GM18519 (cell line): ENCODE measurements around the gene KRTAP2-2.
"Not testable (repeated sequence)": the region's sequence is repeated elsewhere in the genome, so short reads cannot be mapped to it uniquely, and the experiment has no call there.

ENCODE experiments used
- ATAC-seq: cut with Tn5 transposase; IDR thresholded peaks from one replicate; pipeline ENCODE4 v1.9.1; 2021; ENCODE audit warnings: mild to moderate bottlenecking, moderate library complexity; ENCODE audit not compliant: unreplicated experiment, low FRiP score

The KRTAP2-2 gene

DNA sequence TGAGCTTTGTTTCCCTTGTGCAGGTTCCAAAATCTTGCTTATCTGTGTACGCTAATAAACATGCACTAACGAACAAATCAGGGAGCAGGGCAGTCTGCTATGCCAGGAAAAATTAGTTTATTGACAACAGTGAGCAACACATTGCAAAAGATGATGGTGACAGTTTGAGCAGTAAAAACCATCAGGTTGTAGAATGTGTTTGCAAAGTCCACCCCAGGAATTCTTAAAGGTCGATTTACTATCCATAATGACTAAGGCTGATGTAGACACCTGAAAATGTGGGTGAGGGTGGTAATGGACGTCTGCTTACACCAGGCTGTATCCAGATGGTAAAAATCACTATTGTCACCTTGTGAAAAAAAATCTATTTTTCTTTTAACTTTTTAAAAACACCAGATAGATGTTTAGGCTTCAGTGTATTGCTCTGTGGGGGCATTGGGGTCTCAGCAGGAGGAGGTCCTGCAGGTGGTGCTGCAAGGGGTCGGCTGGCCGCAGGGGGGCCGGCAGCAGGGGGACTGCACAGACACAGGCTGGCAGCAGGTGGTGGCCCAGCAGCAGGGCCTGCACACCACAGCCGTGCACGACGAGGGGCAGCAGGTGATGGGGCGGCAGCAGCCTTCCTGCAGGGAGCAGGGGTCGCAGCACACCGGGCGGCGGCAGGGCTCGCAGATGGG, 10.1 kb upstream of the KRTAP2-2 start:
- ATAC-seq: not testable (repeated sequence)

DNA sequence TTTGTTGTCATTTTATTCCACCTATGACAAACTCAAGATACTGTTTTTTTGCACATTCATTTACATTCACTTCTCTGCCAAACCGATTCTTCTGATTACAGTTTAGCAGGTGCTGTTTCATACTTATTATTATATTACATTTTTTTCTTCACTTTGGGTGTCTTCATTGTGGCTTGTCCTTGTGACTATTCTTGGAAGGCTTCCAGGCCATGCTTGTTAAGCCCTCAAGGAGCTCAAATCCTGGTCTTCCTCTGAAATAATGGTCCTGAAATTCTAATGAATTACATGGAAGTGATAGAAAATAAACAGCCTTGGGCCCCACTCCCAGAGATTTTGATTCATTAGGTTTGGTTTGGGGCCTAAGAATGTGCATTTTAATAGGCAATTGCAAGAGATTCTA, 9.3 kb upstream of the KRTAP2-2 start:
- ATAC-seq: no peak

DNA sequence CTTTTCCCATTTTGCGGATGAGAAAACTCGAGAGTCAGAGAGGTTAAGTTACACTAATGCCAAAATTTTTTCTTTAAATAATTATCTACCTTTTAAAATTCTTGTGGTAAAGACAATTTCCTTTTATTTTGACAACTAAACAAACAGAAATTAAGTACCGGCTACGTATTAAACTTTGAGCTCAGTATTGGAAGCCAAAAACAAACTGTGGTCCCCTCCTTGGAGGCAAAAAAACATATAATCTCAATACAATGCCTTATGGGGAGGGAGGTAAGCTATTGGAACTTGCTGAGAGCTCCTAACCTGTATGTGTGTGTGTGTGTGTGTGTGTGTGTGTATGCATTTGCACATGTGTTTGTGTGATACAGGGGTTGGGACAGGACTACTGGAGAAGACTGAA, 8.4 kb upstream of the KRTAP2-2 start:
- no peak for ATAC-seq

DNA sequence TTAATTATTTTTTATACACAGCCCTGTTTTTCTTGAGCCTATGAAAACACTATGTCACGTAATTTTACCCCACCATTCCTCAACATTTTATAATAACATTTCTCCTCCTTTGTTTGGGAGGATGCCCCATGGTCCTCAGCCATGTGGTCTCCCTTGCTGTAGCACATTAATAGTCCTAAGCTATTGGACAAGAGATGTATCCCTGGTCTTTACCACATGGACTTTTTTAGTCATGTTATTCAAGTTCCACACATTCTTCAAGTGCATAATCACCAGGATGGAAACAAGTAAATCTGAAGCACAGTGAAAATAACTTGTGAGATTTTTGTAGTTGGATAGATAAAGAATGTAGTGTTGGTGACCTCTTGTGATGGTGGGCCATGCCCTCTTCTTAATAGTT, 6.9 kb upstream of the KRTAP2-2 start:
- no peak for ATAC-seq

DNA sequence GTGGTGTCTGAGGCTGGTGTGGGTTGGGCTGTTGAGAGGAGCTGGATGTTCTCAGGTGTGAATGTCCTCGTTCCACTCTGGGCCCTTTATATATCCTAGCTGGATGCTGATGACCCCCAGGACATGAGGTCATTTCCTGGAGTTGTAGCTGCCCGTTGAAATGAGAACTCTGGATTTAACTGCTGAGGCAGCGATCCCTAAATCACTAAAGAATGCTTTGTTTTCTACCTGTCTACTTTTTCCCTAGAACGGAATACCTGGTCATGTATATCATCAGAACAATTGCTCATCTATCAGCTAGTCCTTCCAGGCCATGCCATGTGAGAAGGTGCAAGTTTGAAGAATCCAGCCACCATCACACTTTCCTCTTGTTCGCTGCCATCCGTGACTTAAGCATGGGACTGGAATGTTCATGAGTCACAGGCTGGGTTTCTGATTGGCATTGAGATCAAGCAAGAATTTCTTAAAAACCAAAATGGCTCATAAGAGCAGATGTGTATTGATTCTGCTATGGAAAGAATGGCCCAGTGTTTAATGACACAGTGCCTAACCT, 5.1 kb upstream of the KRTAP2-2 start, which contains the start of gene KRTAP2-3:
Gene KRTAP2-3, minus strand, starts transcription at position 63 of the 553 bp plus-strand sequence. CDS start 64 bp downstream, outside the sequence.
- ATAC-seq: no peak

DNA sequence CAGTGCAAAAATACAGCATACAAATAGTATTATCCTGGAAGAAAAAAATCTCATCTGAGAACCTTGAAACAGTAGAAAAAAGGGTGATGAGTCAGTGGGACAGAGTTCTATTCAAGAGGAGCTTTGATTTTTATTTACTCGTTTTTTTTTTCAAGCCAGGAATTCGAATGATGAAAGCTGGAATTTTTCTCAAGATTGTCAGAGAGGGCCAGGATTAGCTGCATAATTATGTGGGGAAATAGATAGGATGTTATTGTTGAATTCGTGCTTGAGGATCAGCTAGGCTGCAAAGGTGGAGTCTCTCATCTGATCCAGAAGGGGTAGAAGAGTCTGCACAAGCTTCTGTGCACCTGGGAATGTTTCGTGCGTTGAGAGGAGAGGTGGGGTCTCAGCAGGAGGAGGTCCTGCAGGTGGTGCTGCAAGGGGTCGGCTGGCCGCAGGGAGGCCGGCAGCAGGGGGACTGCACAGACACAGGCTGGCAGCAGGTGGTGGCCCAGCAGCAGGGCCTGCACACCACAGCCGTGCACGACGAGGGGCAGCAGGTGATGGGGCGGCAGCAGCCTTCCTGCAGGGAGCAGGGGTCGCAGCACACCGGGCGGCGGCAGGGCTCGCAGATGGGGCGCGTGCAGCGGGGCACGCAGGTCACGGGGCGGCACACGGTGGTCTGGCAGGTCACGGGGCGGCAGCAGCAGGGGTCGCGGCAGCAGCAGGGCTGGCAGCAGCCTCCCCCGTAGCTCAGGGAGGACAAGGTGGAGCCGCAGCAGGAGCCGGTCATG, 4.4 kb upstream of the KRTAP2-2 start:
- not testable (repeated sequence) for ATAC-seq

DNA sequence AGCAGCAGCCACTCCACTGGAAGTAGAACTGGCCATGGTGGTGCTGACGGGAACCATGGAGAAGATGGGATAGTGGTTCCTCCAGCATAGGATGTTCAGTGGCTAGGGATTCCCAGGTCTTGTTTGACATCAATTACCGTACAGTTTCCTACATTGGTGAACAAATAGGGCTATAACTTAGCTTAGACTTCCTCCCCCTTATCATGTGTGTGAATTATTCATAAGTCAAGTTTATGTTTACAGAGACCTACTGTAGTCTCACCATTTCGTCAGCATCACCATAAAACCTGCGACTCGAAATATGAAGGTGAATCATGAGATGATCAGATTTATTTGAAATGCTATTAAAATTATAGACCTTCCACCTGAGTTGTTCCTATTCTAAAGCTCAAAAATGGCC, 3.7 kb upstream of the KRTAP2-2 start:
- ATAC-seq: no peak

DNA sequence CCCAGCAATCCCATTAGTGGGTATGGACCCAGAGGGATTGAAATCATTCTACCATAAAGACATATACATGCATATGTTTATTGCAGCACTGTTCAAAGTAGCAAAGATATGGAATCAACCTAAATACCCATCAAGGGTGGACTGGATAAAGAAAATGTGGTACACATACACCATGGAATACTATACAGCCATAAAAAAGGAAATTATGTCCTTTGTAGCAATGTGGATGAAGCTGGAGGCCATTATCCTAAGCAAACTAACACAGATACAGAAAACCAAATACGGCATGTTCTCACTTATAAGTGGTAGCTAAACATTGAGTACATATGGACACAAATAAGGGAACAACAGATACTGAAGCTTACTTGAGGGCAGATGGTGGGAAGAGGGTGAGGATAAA, 2.5 kb upstream of the KRTAP2-2 start:
- no peak for ATAC-seq

DNA sequence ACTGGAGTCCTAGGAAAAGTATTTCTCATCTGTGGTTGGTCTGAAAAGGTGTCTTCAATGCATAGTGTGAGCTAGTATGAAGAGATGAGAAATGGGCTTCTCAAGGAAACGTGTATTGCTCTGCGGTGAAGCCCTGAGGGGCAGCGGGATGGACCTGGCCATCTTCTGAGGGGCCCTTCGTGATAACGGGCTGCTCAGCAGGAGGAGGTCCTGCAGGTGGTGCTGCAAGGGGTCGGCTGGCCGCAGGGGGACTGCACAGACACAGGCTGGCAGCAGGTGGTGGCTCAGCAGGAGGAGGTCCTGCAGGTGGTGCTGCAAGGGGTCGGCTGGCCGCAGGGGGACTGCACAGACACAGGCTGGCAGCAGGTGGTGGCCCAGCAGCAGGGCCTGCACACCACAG, 474 bp downstream of the KRTAP2-2 start:
- ATAC-seq: not testable (repeated sequence)

DNA sequence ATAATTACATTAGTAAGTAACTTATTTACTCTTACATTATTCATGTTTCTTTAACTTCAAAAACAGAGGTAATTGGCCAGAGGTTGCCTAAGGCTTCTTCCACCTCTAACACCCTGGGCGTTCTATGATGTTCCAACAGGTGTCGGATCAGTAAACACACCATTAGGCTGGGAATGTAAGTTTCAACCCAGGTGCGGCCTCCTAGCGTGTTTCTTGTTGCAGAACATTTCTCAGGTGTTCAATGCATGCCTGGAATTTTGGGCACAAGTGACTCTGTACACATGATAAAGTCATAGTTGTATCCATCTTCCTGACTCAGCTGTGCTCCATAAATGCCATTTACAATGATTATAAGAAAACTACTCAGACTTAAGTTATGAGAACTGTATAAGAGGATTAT, 1.0 kb downstream of the KRTAP2-2 start:
- no peak for ATAC-seq

DNA sequence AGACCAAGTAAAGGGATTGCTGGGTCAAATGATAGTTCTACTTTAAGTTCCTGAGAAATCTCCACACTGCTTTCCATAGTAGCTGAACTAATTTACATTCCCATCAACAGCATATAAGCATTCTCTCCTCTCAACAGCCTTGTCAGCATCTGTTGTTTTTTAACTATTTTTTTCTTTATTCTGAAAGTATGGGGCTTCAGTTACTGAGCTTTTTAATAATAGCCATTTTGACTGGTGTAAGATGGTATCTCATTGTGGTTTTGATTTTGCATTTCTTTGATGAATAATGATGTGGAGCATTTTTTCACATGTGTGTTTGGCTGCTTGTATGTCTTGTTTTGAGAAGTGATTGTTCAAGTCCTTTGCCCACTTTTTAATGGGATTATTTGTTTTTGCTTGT, 2.5 kb downstream of the KRTAP2-2 start:
- no peak for ATAC-seq

DNA sequence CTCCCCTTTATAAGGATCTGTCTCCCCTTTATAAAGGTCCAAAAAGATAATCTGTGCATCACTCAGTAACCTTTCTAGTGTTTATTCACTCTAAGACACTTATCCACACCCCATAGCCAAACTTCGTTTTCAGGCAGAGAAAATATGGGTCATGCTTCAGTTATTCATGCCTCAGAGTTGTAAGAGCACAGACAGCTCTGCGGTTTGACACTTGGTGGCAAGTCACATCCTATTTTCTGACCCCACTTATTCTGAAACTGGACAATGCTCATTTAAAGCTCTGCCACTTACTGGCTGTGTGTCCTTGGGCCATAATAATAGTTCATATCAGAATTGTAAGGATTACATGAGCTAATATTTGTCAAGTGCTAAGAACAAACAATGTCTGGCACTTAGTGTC, 5.9 kb downstream of the KRTAP2-2 start:
- no peak for ATAC-seq

DNA sequence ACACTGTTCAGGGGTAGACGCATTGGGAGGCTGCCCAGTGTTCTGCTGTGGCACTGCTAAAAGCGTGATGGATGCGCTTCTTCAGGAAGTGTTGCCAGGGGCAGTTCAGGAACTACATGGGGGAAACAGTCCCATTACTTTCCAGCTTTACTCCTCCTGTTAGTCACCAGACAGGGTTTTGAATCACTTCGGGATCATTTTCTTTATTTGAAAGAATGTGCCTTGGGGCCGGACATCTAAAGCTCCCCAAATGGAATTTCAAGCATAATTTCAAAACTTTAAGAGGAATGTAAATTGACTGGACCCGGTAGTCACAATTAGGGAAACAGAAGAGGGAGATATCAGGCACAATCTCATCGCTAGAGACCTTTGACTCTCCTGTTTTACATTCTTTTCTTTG, 6.6 kb downstream of the KRTAP2-2 start:
- no peak for ATAC-seq

DNA sequence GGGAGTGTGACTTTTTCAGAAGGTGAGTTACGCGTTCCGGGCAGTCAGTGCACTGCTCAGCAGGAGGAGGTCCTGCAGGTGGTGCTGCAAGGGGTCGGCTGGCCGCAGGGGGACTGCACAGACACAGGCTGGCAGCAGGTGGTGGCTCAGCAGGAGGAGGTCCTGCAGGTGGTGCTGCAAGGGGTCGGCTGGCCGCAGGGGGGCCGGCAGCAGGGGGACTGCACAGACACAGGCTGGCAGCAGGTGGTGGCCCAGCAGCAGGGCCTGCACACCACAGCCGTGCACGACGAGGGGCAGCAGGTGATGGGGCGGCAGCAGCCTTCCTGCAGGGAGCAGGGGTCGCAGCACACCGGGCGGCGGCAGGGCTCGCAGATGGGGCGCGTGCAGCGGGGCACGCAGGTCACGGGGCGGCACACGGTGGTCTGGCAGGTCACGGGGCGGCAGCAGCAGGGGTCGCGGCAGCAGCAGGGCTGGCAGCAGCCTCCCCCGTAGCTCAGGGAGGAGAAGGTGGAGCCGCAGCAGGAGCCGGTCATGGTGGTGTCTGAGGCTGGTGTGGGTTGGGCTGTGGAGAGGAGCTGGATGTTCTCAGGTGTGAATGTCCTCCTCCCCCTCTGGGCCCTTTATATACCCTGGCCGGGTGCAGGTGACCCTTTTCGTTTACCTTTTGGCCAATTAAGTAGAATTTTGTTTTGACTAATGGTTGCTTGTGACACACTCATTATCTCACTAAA, 8.1 kb downstream of the KRTAP2-2 start, which contains the start of gene KRTAP2-1:
Gene KRTAP2-1, minus strand, starts transcription at position 582 of the 731 bp plus-strand sequence. Its CDS starts 49 bp downstream, at position 533.
- ATAC-seq: not testable (repeated sequence)

DNA sequence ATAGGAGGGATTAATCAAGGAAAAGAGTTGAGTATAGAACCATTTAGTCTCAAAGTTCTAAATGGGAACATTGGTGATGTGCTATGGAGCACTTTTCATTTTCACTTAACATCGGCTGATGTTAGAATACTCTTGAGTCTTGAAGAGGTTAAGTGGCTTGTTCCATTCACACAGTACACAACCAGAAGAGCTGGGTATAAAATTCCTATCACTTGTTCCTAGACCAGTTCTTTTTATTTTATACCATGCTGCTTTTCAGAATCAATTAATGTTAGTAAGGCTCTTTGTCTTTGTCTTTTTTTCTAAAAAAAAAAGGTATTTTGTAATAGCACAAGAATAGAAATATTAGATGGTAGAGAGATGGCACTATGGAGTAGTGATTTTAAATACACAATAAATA, 12.1 kb downstream of the KRTAP2-2 start:
- no peak for ATAC-seq

DNA sequence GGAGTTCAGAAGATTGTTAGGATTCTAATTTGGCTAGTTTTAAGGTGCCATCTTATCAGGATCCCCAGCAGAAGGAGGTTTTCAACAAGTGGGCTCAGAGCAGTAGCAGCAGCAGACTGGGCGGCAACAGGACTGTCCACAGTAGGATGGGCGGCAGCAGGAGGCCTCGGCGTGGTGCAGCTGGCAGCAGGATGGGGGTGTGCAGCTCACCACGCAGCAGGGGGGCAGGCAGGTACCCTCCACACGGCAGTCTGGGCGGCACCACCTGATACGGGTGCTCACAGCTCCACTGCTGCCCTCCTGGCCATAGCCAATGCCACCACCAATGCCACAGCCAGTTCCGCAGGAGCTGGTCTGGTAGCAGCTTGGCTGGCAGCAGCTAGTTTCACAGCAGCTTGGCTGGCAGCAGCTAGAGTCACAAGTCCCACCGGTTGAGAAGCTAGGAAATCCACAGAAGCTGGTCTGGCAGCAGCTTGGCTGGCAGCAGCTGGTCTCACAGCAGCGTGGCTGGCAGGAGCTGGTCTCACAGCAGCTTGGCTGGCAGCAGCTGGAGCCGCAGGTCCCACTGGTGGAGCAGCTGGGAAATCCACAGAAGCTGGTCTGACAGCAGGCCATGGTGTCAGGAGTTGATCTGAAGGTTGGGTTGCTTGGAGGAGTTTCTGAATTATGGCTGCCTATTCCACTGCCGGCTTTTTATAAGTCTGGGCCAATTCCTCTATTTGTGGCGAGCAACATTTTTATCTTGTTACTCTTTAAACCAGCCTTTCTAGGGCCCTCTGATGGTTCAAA, 14.1 kb downstream of the KRTAP2-2 start, which contains the start of gene KRTAP1-1:
Gene KRTAP1-1, minus strand, starts transcription at position 668 of the 789 bp plus-strand sequence. Its CDS starts 53 bp downstream, at position 615.
- ATAC-seq: not testable (repeated sequence)

DNA sequence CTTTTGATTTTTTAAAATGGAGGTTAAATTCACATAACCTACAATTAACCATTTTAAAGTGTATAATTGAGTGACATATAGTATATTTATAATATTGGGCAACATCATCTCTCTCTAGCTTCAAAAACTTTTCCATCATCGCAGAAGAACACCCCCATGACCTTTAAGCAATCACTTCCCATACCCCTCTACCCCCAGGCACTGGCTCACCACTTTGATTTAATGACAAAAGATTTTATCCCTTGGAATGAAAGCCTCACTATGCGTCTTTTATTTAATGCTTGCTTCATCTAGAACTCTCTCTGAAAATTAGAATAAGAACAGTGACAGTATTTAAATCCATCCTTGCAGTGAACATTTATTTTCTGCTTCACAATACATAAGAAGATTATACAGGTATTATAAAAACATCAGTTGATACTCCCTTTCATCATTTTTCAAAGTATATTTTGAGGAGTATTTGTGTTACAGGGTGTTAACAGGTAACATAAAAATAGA, 17.1 kb downstream of the KRTAP2-2 start:
- ATAC-seq: no peak

DNA sequence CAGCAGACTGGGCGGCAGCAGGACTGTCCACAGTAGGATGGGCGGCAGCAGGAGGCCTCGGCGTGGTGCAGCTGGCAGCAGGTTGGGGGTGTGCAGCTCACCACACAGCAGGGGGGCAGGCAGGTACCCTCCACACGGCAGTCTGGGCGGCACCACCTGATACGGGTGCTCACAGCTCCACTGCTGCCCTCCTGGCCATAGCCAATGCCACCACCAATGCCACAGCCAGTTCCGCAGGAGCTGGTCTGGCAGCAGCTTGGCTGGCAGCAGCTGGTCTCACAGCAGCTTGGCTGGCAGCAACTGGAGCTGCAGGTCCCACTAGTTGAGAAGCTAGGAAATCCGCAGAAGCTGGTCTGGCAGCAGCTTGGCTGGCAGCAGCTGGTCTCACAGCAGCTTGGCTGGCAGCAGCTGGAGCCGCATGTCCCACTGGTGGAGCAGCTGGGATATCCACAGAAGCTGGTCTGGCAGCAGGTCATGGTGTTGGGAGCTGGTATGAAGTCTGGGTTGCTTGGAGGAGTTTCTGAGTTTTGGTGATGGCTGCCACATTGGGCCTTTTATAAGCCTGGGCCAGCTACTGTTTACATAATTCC, 20.6 kb downstream of the KRTAP2-2 start, which contains the start of gene KRTAP1-3:
Gene KRTAP1-3, minus strand, starts transcription at position 529 of the 590 bp plus-strand sequence. Its CDS starts 53 bp downstream, at position 476.
- not testable (repeated sequence) for ATAC-seq

DNA sequence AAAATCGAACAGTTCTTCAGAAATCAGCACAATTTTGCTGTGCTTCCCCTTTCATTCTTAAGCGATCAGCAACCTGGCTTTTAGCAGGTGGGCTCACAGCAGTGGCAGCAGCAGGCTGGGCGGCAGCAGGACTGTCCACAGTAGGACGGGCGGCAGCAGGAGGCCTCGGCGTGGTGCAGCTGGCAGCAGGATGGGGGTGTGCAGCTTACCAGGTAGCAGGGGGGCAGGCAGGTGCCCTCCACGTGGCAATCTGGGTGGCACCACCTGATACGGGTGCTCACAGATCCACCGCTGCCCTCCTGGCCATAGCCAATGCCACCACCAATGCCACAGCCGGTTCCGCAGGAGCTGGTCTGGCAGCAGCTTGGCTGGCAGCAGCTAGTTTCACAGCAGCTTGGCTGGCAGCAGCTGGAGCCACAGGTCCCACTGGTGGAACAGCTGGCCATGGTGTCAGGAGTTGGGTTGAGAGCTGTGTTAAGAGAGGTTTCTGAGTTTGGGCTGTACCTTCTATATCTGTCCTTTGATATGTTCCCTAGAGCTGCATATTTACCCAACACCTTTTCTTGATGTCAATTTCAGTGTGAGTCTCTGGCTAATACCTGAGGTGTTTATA, 25.3 kb downstream of the KRTAP2-2 start, which contains the start of gene KRTAP1-4:
Gene KRTAP1-4, minus strand, starts transcription at position 563 of the 613 bp plus-strand sequence. Its CDS starts 117 bp downstream, at position 446.
- ATAC-seq: no peak
